HepG2 (cell line): Measurements from ENCODE around the gene TMEM14C. TPM values are rescaled to one million over a fixed set of nuclear protein-coding genes. Genes with fewer than 3 reads are reported as not detected.

Experiments used
- AGO1 ChIP-seq: fragments of 200-400 bp; formaldehyde crosslinking; IDR thresholded peaks from 2 replicates; pipeline ENCODE4 v1.6.1; 2017; ENCODE audit warnings: mild to moderate bottlenecking, low read depth, low read length, moderate library complexity; ENCODE audit not compliant: poor library complexity, severe bottlenecking
- DNMT1 ChIP-seq: sonication (generic); formaldehyde crosslinking; IDR thresholded peaks from 2 replicates; pipeline ENCODE4 v1.5.1; 2020; ENCODE audit warnings: mild to moderate bottlenecking, missing genetic modification reagents
- MAFG ChIP-seq: sonication (generic); formaldehyde crosslinking; IDR thresholded peaks from 2 replicates; pipeline ENCODE4 v1.5.1; 2020; ENCODE audit warnings: mild to moderate bottlenecking, missing genetic modification reagents
- MEIS2 ChIP-seq: sonication (generic); formaldehyde crosslinking; IDR thresholded peaks from 2 replicates; pipeline ENCODE4 v1.9.0; 2021; ENCODE audit warnings: mild to moderate bottlenecking, missing genetic modification reagents
- NFKB2 ChIP-seq: sonication (generic); formaldehyde crosslinking; IDR thresholded peaks from 2 replicates; pipeline ENCODE4 v1.4.0; 2020; ENCODE audit warnings: missing genetic modification reagents, borderline replicate concordance
- RBM22 ChIP-seq: fragments of 200-400 bp; formaldehyde crosslinking; optimal IDR thresholded peaks from 2 replicates; pipeline ENCODE3; 2017; ENCODE audit warnings: mild to moderate bottlenecking, low read length, moderate library complexity
- RFXAP ChIP-seq: sonication (generic); formaldehyde crosslinking; IDR thresholded peaks from 2 replicates; pipeline ENCODE4 v1.4.0; 2020; ENCODE audit warnings: missing genetic modification reagents, borderline replicate concordance
- SMARCC2 ChIP-seq: fragments of 450-650 bp; IDR thresholded peaks from 2 replicates; pipeline ENCODE4 v1.6.1; 2017; ENCODE audit warnings: antibody characterized with exemption, mild to moderate bottlenecking
- SP140L ChIP-seq: sonication (generic); formaldehyde crosslinking; IDR thresholded peaks from 2 replicates; pipeline ENCODE4 v1.4.0; 2020; ENCODE audit warnings: missing genetic modification reagents, borderline replicate concordance
- TP53 ChIP-seq: sonication (generic); formaldehyde crosslinking; conservative IDR thresholded peaks from 2 replicates; pipeline ENCODE4 v1.4.0; 2020; ENCODE audit warnings: missing genetic modification reagents
- ZFP41 ChIP-seq: sonication (generic); formaldehyde crosslinking; IDR thresholded peaks from 2 replicates; pipeline ENCODE4 v1.4.0; 2020; ENCODE audit warnings: mild to moderate bottlenecking, missing genetic modification reagents, borderline replicate concordance
- ZNF563 ChIP-seq: sonication (generic); formaldehyde crosslinking; IDR thresholded peaks from 2 replicates; pipeline ENCODE4 v1.8.0; 2022; ENCODE audit warnings: mild to moderate bottlenecking, moderate library complexity, missing genetic modification reagents
- ZNF777 ChIP-seq: sonication (generic); formaldehyde crosslinking; IDR thresholded peaks from 2 replicates; pipeline ENCODE4 v1.4.0; 2020; ENCODE audit warnings: missing genetic modification reagents
- polyA plus RNA-seq, 8 experiments: library from polyadenylated mRNA; depleted of rRNA in 3 of 8; stranded (reverse) in 7 of 8; unstranded in 1 of 8; fragments of >200 nt; fragmentation: Illumina TruSeq in 4 of 8; extraction: Trizol in 4 of 8; gene quantifications; 2 replicates each; pipeline versions ENCODE4 v1.2.1 to v1.2.3, GENCODE V29; 2011 to 2016; ENCODE audit warnings: low read depth in 4 of 8, missing spikeins in 1 of 8, mixed read lengths in 1 of 8; ENCODE audit not compliant: insufficient read depth in 1 of 8
- total RNA-seq, 5 experiments: library from RNA; depleted of rRNA; stranded (reverse); fragments of >200 nt; fragmentation: Illumina TruSeq; extraction: Trizol; gene quantifications; 2 replicates each; pipeline ENCODE4 v1.2.3, GENCODE V29; 2016; ENCODE audit warnings: low read depth in 1 of 5
- TF ChIP-seq, protein P1 (sequence below): sonication (generic); formaldehyde crosslinking; IDR thresholded peaks from 2 replicates; pipeline ENCODE4 v1.9.0; 2022; ENCODE audit warnings: low read depth, missing genetic modification reagents
- TF ChIP-seq, protein P2 (sequence below): IDR thresholded peaks from 2 replicates; pipeline ENCODE4 v1.6.1; 2016; ENCODE audit warnings: low read depth, borderline replicate concordance
- TF ChIP-seq, protein P3 (sequence below): sonication (generic); formaldehyde crosslinking; IDR thresholded peaks from 2 replicates; pipeline ENCODE4 v1.4.0; 2020; ENCODE audit warnings: missing genetic modification reagents, borderline replicate concordance
- TF ChIP-seq, protein P4 (sequence below): sonication (generic); formaldehyde crosslinking; IDR thresholded peaks from 2 replicates; pipeline ENCODE4 v1.4.0; 2020; ENCODE audit warnings: mild to moderate bottlenecking, missing genetic modification reagents
- TF ChIP-seq, protein P5 (sequence below): sonication (generic); formaldehyde crosslinking; IDR thresholded peaks from 2 replicates; pipeline ENCODE4 v1.5.1; 2020; ENCODE audit warnings: mild to moderate bottlenecking, moderate library complexity, missing genetic modification reagents

The TMEM14C gene
- total and polyA plus RNA-seq, 2 of the 13 experiments (the other 11 are each of a cell fraction or from before 2014, with no cell fraction given): 184 TPM

DNA sequence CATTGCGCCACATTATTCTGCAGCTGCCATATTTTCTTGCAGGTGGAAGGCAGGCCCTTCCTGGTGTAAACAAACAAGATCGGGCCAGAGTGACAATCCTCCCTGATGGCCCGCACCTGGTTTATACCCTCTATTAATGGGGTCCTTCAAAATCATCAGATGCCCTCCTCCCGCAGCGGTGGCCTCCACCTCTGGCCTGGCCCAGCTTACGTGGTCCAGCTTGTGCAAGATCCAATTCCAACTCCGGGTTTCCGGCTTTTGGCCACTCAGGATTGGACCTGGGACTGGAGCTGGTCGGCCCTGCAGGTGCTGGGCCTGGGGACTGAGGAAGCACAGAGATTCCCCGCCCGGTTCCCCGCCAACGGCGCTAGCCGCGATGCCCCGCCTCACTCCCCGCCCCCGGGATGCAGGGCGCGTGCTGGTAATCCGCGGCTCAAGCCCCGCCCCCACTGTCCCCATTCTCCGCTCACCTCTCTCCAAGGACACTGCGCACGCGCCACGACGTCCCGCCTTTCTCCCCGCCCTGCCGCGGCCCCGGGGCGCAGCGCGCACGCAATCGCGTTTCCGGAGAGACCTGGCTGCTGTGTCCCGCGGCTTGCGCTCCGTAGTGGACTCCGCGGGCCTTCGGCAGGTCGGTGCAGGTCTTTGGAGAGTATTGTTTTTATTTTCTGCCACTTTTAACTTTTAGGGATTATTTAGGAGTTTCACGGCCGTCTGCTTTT, 24.5 kb downstream of the TMEM14C start, which contains the start of gene TMEM14B (continued):
- TF ChIP-seq SMARCC2 (no peak), RFXAP (CRISPR knock-in tag) (peak; percentile 53; the same call in 1 of the 2 replicates), ZNF563 (peak; percentile 98), TP53 (CRISPR knock-in tag) (peak; percentile 83; the same call in 1 of the 2 replicates), RBM22 (peak; percentile 58), MEIS2 (CRISPR knock-in tag) (peak; percentile 80; the same call in 1 of the 2 replicates), NFKB2 (CRISPR knock-in tag) (peak; percentile 88; the same call in 1 of the 2 replicates), ZFP41 (CRISPR knock-in tag) (no peak), AGO1 (peak; percentile 77), DNMT1 (CRISPR knock-in tag) (no peak), MAFG (CRISPR knock-in tag) (peak; percentile 64; the same call in 1 of the 2 replicates), SP140L (CRISPR knock-in tag) (peak; percentile 85; the same call in 1 of the 2 replicates), ZNF777 (CRISPR knock-in tag) (no peak; the same call in 1 of the 2 replicates)
- TF ChIP-seq, protein P1, sequence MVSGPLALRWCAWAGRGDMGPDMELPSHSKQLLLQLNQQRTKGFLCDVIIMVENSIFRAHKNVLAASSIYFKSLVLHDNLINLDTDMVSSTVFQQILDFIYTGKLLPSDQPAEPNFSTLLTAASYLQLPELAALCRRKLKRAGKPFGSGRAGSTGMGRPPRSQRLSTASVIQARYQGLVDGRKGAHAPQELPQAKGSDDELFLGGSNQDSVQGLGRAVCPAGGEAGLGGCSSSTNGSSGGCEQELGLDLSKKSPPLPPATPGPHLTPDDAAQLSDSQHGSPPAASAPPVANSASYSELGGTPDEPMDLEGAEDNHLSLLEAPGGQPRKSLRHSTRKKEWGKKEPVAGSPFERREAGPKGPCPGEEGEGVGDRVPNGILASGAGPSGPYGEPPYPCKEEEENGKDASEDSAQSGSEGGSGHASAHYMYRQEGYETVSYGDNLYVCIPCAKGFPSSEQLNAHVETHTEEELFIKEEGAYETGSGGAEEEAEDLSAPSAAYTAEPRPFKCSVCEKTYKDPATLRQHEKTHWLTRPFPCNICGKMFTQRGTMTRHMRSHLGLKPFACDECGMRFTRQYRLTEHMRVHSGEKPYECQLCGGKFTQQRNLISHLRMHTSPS (CRISPR knock-in tag): peak; percentile 22; the same call in 1 of the 2 replicates
- TF ChIP-seq, protein P2, sequence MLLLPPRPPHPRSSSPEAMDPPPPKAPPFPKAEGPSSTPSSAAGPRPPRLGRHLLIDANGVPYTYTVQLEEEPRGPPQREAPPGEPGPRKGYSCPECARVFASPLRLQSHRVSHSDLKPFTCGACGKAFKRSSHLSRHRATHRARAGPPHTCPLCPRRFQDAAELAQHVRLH (CRISPR knock-in tag): no peak; the same call in none of the 2 replicates
- TF ChIP-seq, protein P3, sequence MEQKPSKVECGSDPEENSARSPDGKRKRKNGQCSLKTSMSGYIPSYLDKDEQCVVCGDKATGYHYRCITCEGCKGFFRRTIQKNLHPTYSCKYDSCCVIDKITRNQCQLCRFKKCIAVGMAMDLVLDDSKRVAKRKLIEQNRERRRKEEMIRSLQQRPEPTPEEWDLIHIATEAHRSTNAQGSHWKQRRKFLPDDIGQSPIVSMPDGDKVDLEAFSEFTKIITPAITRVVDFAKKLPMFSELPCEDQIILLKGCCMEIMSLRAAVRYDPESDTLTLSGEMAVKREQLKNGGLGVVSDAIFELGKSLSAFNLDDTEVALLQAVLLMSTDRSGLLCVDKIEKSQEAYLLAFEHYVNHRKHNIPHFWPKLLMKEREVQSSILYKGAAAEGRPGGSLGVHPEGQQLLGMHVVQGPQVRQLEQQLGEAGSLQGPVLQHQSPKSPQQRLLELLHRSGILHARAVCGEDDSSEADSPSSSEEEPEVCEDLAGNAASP: peak; percentile 82
- TF ChIP-seq, protein P4, sequence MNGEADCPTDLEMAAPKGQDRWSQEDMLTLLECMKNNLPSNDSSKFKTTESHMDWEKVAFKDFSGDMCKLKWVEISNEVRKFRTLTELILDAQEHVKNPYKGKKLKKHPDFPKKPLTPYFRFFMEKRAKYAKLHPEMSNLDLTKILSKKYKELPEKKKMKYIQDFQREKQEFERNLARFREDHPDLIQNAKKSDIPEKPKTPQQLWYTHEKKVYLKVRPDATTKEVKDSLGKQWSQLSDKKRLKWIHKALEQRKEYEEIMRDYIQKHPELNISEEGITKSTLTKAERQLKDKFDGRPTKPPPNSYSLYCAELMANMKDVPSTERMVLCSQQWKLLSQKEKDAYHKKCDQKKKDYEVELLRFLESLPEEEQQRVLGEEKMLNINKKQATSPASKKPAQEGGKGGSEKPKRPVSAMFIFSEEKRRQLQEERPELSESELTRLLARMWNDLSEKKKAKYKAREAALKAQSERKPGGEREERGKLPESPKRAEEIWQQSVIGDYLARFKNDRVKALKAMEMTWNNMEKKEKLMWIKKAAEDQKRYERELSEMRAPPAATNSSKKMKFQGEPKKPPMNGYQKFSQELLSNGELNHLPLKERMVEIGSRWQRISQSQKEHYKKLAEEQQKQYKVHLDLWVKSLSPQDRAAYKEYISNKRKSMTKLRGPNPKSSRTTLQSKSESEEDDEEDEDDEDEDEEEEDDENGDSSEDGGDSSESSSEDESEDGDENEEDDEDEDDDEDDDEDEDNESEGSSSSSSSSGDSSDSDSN (CRISPR knock-in tag): peak; percentile 83
- TF ChIP-seq, protein P5, sequence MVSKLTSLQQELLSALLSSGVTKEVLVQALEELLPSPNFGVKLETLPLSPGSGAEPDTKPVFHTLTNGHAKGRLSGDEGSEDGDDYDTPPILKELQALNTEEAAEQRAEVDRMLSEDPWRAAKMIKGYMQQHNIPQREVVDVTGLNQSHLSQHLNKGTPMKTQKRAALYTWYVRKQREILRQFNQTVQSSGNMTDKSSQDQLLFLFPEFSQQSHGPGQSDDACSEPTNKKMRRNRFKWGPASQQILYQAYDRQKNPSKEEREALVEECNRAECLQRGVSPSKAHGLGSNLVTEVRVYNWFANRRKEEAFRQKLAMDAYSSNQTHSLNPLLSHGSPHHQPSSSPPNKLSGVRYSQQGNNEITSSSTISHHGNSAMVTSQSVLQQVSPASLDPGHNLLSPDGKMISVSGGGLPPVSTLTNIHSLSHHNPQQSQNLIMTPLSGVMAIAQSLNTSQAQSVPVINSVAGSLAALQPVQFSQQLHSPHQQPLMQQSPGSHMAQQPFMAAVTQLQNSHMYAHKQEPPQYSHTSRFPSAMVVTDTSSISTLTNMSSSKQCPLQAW: peak; percentile 93
